ENCODE measurements around the gene CPSF3.

DNA sequence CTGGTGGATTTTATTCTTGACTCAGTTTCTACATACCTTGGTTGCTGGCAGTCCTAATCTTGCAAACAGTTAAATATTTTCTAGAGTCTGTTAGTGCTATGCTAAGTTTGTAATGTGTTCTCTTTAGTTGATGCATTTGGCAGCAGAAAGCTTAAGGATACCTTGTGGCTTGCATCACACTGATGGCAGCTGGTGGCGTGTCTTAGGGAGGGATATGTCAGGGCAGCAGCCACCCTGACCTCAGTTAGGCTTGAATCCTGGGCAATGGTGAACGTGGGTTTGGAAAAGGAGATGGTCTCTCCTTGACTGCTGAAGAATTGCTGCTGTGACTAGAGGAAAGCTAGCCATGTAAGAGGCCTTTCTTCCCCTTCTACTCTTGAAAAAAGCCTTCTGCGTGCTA, 55.1 kb downstream of the CPSF3 start:
- TF ChIP-seq, protein P1, sequence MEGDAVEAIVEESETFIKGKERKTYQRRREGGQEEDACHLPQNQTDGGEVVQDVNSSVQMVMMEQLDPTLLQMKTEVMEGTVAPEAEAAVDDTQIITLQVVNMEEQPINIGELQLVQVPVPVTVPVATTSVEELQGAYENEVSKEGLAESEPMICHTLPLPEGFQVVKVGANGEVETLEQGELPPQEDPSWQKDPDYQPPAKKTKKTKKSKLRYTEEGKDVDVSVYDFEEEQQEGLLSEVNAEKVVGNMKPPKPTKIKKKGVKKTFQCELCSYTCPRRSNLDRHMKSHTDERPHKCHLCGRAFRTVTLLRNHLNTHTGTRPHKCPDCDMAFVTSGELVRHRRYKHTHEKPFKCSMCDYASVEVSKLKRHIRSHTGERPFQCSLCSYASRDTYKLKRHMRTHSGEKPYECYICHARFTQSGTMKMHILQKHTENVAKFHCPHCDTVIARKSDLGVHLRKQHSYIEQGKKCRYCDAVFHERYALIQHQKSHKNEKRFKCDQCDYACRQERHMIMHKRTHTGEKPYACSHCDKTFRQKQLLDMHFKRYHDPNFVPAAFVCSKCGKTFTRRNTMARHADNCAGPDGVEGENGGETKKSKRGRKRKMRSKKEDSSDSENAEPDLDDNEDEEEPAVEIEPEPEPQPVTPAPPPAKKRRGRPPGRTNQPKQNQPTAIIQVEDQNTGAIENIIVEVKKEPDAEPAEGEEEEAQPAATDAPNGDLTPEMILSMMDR (IDR thresholded peaks at IDR 0.05), result no peak
- TF ChIP-seq EZH2 (IDR thresholded peaks at IDR 0.05), result no peak
